ENCODE data around the gene SLFNL1. TPM values are rescaled to one million over a fixed set of nuclear protein-coding genes. Genes with fewer than 3 reads are reported as not detected.

SLFNL1 gene
- total and polyA plus RNA-seq, 2 experiments from 2014 or later, result 0.11 to 0.21 TPM

GRCh38 chr1:41015897-41016470 lies 5.5 kb downstream of the SLFNL1 start:
- in situ Hi-C loops (cut with MboI), result no loop called here
- Histone ChIP-seq H3K27me3 (replicated peaks; ENCODE audit: insufficient read depth) (no peaks in the 10 kb centered on the region), H2AFZ (no peak overlapping the region), H3K9ac (no peak overlapping the region), H3K79me2 (ENCODE audit: insufficient read depth) (no peaks in the 10 kb centered on the region), H3F3A (ENCODE audit: insufficient read depth) (no peaks in the 10 kb centered on the region), H3K4me1 (ENCODE audit: insufficient read depth) (no peaks in the 10 kb centered on the region), H3K9me3 (ENCODE audit: low read depth) (no peaks in the 10 kb centered on the region), H3K36me3 (ENCODE audit: low read depth) (peaks cover 17% of the 10 kb centered on the region), H3K4me3 (no peak overlapping the region), H4K20me1 (ENCODE audit: insufficient read depth) (no peaks in the 10 kb centered on the region), H3K9me2 (ENCODE audit: insufficient read depth) (no peaks in the 10 kb centered on the region), H3K27ac (no peak overlapping the region), H3K4me2 (ENCODE audit: unreplicated experiment) (no peak overlapping the region)
- DNase-seq, result no peak
- TF ChIP-seq EZH2phosphoT487 (IDR thresholded peaks at IDR 0.05; ENCODE audit: insufficient read depth, low read depth) (no peak), EZH2 (IDR thresholded peaks at IDR 0.05; ENCODE audit: insufficient read depth, poor library complexity, severe bottlenecking) (no peak)
- WGBS, 2 experiments (ENCODE audit: low coverage in 1 of 2, low lambda C conversion rate in 2 of 2, missing lambda C conversion rate in 2 of 2), result 79 to 80% methylated on average over 13 of the region's 13 CpGs

GRCh38 chr1:41015281-41015896 lies 6.1 kb downstream of the SLFNL1 start:
- 85 to 87% methylated on average over 5 of the region's 5 CpGs for WGBS, 2 experiments (ENCODE audit: low coverage in 1 of 2, low lambda C conversion rate in 2 of 2, missing lambda C conversion rate in 2 of 2)
- no peaks in the 10 kb centered on the region for H3K79me2 ChIP-seq (ENCODE audit: insufficient read depth)
- no peaks in the 10 kb centered on the region for H3K9me3 ChIP-seq (ENCODE audit: low read depth)
- no peak overlapping the region for H3K9ac ChIP-seq
- no peak for DNase-seq
- no peak overlapping the region for H3K27ac ChIP-seq
- TF ChIP-seq EZH2phosphoT487 (IDR thresholded peaks at IDR 0.05; ENCODE audit: insufficient read depth, low read depth) (no peak), EZH2 (IDR thresholded peaks at IDR 0.05; ENCODE audit: insufficient read depth, poor library complexity, severe bottlenecking) (no peak)
- no peak overlapping the region for H3K4me2 ChIP-seq (ENCODE audit: unreplicated experiment)
- peaks cover 18% of the 10 kb centered on the region for H3K36me3 ChIP-seq (ENCODE audit: low read depth)
- no peaks in the 10 kb centered on the region for H3F3A ChIP-seq (ENCODE audit: insufficient read depth)
- in situ Hi-C loops (cut with MboI), result no loop called here
- no peak overlapping the region for H2AFZ ChIP-seq
- no peak overlapping the region for H3K4me3 ChIP-seq
- H4K20me1 ChIP-seq (ENCODE audit: insufficient read depth), result no peaks in the 10 kb centered on the region
- H3K27me3 ChIP-seq (replicated peaks; ENCODE audit: insufficient read depth), result no peaks in the 10 kb centered on the region
- H3K9me2 ChIP-seq (ENCODE audit: insufficient read depth), result no peaks in the 10 kb centered on the region
- H3K4me1 ChIP-seq (ENCODE audit: insufficient read depth), result no peaks in the 10 kb centered on the region

DNA sequence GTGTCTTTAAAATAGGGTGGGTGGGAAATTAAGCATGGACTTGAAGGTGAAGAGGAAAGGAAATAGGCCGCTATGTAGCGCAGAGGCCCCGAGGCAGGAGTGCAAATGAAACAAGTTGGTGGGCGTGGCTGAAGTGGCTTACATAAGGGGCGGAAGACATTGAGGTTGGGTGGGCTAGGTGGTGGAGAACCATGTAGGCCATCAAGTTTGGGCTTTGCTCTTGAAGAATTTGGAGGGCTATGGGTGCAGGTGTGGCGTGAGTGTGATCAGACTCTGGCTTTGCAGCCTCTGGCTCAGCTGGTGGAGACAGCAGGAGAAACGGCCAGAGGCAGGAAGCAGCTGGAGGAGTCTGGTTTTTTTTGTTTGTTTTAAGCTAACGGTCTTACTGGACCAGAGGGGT lies 6.7 kb downstream of the SLFNL1 start:
- Histone ChIP-seq H3K9ac (no peak overlapping the region), H3K4me1 (ENCODE audit: insufficient read depth) (no peaks in the 10 kb centered on the region), H3K4me2 (ENCODE audit: unreplicated experiment) (no peak overlapping the region), H3K4me3 (no peak overlapping the region), H3F3A (ENCODE audit: insufficient read depth) (no peaks in the 10 kb centered on the region), H2AFZ (no peak overlapping the region), H3K79me2 (ENCODE audit: insufficient read depth) (no peaks in the 10 kb centered on the region), H3K27me3 (replicated peaks; ENCODE audit: insufficient read depth) (no peaks in the 10 kb centered on the region), H3K9me2 (ENCODE audit: insufficient read depth) (no peaks in the 10 kb centered on the region), H3K27ac (no peak overlapping the region), H3K9me3 (ENCODE audit: low read depth) (no peaks in the 10 kb centered on the region), H4K20me1 (ENCODE audit: insufficient read depth) (no peaks in the 10 kb centered on the region), H3K36me3 (ENCODE audit: low read depth) (peaks cover 23% of the 10 kb centered on the region)
- TF ChIP-seq EZH2phosphoT487 (IDR thresholded peaks at IDR 0.05; ENCODE audit: insufficient read depth, low read depth) (no peak), EZH2 (IDR thresholded peaks at IDR 0.05; ENCODE audit: insufficient read depth, poor library complexity, severe bottlenecking) (no peak)
- WGBS, 2 experiments (ENCODE audit: low coverage in 1 of 2, low lambda C conversion rate in 2 of 2, missing lambda C conversion rate in 2 of 2), result 74 to 75% methylated on average over 8 of the region's 8 CpGs
- in situ Hi-C loops (cut with MboI), result no loop called here
- DNase-seq, result no peak

GRCh38 chr1:41013796-41014195 lies 7.7 kb downstream of the SLFNL1 start:
- in situ Hi-C loops (cut with MboI), result no loop called here
- H3K27ac ChIP-seq, result no peak overlapping the region
- H3K4me3 ChIP-seq, result no peak overlapping the region
- H3K9me3 ChIP-seq (ENCODE audit: low read depth), result no peaks in the 10 kb centered on the region
- no peak overlapping the region for H3K9ac ChIP-seq
- no peaks in the 10 kb centered on the region for H3K27me3 ChIP-seq (replicated peaks; ENCODE audit: insufficient read depth)
- TF ChIP-seq EZH2phosphoT487 (IDR thresholded peaks at IDR 0.05; ENCODE audit: insufficient read depth, low read depth) (no peak), EZH2 (IDR thresholded peaks at IDR 0.05; ENCODE audit: insufficient read depth, poor library complexity, severe bottlenecking) (no peak)
- peaks cover 31% of the 10 kb centered on the region for H3K36me3 ChIP-seq (ENCODE audit: low read depth)
- no peak overlapping the region for H2AFZ ChIP-seq
- H3F3A ChIP-seq (ENCODE audit: insufficient read depth), result no peaks in the 10 kb centered on the region
- no peak for DNase-seq
- H3K4me2 ChIP-seq (ENCODE audit: unreplicated experiment), result no peak overlapping the region
- H3K79me2 ChIP-seq (ENCODE audit: insufficient read depth), result no peaks in the 10 kb centered on the region
- no peaks in the 10 kb centered on the region for H3K9me2 ChIP-seq (ENCODE audit: insufficient read depth)
- H4K20me1 ChIP-seq (ENCODE audit: insufficient read depth), result no peaks in the 10 kb centered on the region
- 82 to 84% methylated on average over 7 of the region's 7 CpGs for WGBS, 2 experiments (ENCODE audit: low coverage in 1 of 2, low lambda C conversion rate in 2 of 2, missing lambda C conversion rate in 2 of 2)
- no peaks in the 10 kb centered on the region for H3K4me1 ChIP-seq (ENCODE audit: insufficient read depth)
